SK-N-SH treated with all-trans-retinoic acid at 6 μM for 48 hours (cell line): Measurements from ENCODE around the gene SMPDL3A.

Source experiments
- ATAC-seq: fragments of 200-7000 bp; cut with Tn5 transposase; 3 replicates; pipeline ENCODE4 v1.9.1; 2020; ENCODE audit warnings: mild to moderate bottlenecking, moderate library complexity
- ARNTL ChIP-seq: fragments of 450-650 bp; formaldehyde crosslinking; IDR thresholded peaks from 2 replicates; pipeline ENCODE4 v1.5.0; 2020; ENCODE audit warnings: low read depth, mild to moderate bottlenecking, moderate library complexity, borderline replicate concordance
- BACH2 ChIP-seq: fragments of 250-450 bp; sonication (Bioruptor Pico); IDR thresholded peaks from 2 replicates; pipeline ENCODE4 v1.9.0; 2021; ENCODE audit warnings: mild to moderate bottlenecking, borderline replicate concordance
- CSDC2 ChIP-seq: fragments of 250-450 bp; sonication (Bioruptor Pico); IDR thresholded peaks from 2 replicates; pipeline ENCODE4 v1.5.0; 2020; ENCODE audit warnings: mild to moderate bottlenecking, moderate library complexity
- CSRNP3 ChIP-seq: fragments of 250-450 bp; sonication (Bioruptor Pico); IDR thresholded peaks from 2 replicates; pipeline ENCODE4 v1.5.1; 2021; ENCODE audit warnings: mild to moderate bottlenecking, moderate library complexity
- ESRRG ChIP-seq: fragments of 250-450 bp; sonication (Bioruptor Pico); IDR thresholded peaks from 2 replicates; pipeline ENCODE4 v1.6.1; 2021; ENCODE audit warnings: mild to moderate bottlenecking
- GLIS3 ChIP-seq: fragments of 250-450 bp; sonication (Bioruptor Pico); IDR thresholded peaks from 2 replicates; pipeline ENCODE4 v1.5.0; 2020; ENCODE audit warnings: mild to moderate bottlenecking, moderate library complexity
- ISL1 ChIP-seq: fragments of 250-450 bp; sonication (Bioruptor Pico); IDR thresholded peaks from 2 replicates; pipeline ENCODE4 v2.1.2; 2022; ENCODE audit warnings: mild to moderate bottlenecking, moderate library complexity
- OSR1 ChIP-seq: fragments of 250-450 bp; sonication (Bioruptor Pico); IDR thresholded peaks from 2 replicates; pipeline ENCODE4 v1.8.0; 2022; ENCODE audit warnings: moderate library complexity, mild to moderate bottlenecking, inconsistent platforms
- PPARA ChIP-seq: fragments of 250-450 bp; sonication (Bioruptor Pico); IDR thresholded peaks from 2 replicates; pipeline ENCODE4 v1.5.0; 2020; ENCODE audit warnings: mild to moderate bottlenecking, borderline replicate concordance
- RARB ChIP-seq: fragments of 250-450 bp; sonication (Bioruptor Pico); IDR thresholded peaks from 2 replicates; pipeline ENCODE4 v1.8.0; 2021; ENCODE audit warnings: mild to moderate bottlenecking, moderate library complexity
- SNAI2 ChIP-seq: fragments of 250-450 bp; sonication (Bioruptor Pico); IDR thresholded peaks from 2 replicates; pipeline ENCODE4 v1.5.0; 2020; ENCODE audit warnings: mild to moderate bottlenecking, moderate library complexity
- TCF4 ChIP-seq: fragments of 250-450 bp; sonication (Bioruptor Pico); IDR thresholded peaks from 2 replicates; pipeline ENCODE4 v1.8.0; 2021; ENCODE audit warnings: mild to moderate bottlenecking, moderate library complexity, borderline replicate concordance
- TOX ChIP-seq: fragments of 250-450 bp; sonication (Bioruptor Pico); IDR thresholded peaks from 2 replicates; pipeline ENCODE4 v1.8.0; 2021; ENCODE audit warnings: mild to moderate bottlenecking, moderate library complexity, borderline replicate concordance
- ZC3H10 ChIP-seq: fragments of 250-450 bp; sonication (Bioruptor Pico); IDR thresholded peaks from 2 replicates; pipeline ENCODE4 v1.5.1; 2021; ENCODE audit warnings: mild to moderate bottlenecking, moderate library complexity
- ZFP3 ChIP-seq: fragments of 250-450 bp; sonication (Bioruptor Pico); IDR thresholded peaks from 2 replicates; pipeline ENCODE4 v1.5.0; 2020; ENCODE audit warnings: mild to moderate bottlenecking, moderate library complexity
- ZFP30 ChIP-seq: fragments of 450-650 bp; formaldehyde crosslinking; IDR thresholded peaks from 2 replicates; pipeline ENCODE4 v1.5.0; 2022; ENCODE audit warnings: mild to moderate bottlenecking, moderate library complexity
- ZNF565 ChIP-seq: fragments of 450-650 bp; formaldehyde crosslinking; conservative IDR thresholded peaks from 2 replicates; pipeline ENCODE4 v1.5.0; 2020; ENCODE audit warnings: low read depth, mild to moderate bottlenecking, moderate library complexity
- ZNF70 ChIP-seq: fragments of 450-650 bp; formaldehyde crosslinking; IDR thresholded peaks from 2 replicates; pipeline ENCODE4 v1.5.0; 2020; ENCODE audit warnings: mild to moderate bottlenecking, moderate library complexity
- ZNF8 ChIP-seq: fragments of 450-650 bp; formaldehyde crosslinking; IDR thresholded peaks from 2 replicates; pipeline ENCODE4 v1.5.0; 2020; ENCODE audit warnings: mild to moderate bottlenecking, moderate library complexity
- TF ChIP-seq, protein P1 (sequence below): fragments of 250-450 bp; sonication (Bioruptor Pico); IDR thresholded peaks from 2 replicates; pipeline ENCODE4 v1.5.0; 2020; ENCODE audit warnings: mild to moderate bottlenecking, moderate library complexity
- TF ChIP-seq, protein P2 (sequence below): fragments of 250-450 bp; sonication (Bioruptor Pico); IDR thresholded peaks from 2 replicates; pipeline ENCODE4 v1.5.1; 2020; ENCODE audit warnings: low read depth, mild to moderate bottlenecking, moderate library complexity
- TF ChIP-seq, protein P3 (sequence below): fragments of 250-450 bp; sonication (Bioruptor Pico); IDR thresholded peaks from 2 replicates; pipeline ENCODE4 v1.8.0; 2021; ENCODE audit warnings: low read depth, mild to moderate bottlenecking, moderate library complexity, borderline replicate concordance

SMPDL3A gene

DNA sequence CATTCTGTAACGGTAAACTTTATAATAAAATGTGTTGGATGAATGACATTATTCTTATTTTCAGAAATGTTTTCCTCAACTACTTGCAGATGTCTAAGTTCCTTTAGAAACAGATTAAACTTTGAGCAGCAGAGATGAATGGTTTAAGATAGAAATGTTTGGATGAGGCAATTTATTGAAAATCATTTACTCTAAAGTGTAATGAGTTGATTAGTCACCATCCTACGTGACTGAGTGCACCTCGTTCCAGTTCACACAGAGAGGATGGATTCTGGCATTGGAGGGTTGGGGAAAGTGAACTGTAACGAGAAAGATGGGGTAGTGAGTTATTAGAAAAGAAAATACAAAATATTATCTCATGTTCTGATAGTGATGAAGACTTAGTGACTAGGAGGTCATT, 28.7 kb downstream of the SMPDL3A start (continued):
- no peak for TF ChIP-seq TOX (CRISPR knock-in tag)
- TF ChIP-seq ZFP3 (CRISPR knock-in tag): no peak
- no peak for TF ChIP-seq RARB (CRISPR knock-in tag)
- TF ChIP-seq OSR1 (CRISPR knock-in tag): no peak
- TF ChIP-seq PPARA: no peak
- TF ChIP-seq, protein P1, sequence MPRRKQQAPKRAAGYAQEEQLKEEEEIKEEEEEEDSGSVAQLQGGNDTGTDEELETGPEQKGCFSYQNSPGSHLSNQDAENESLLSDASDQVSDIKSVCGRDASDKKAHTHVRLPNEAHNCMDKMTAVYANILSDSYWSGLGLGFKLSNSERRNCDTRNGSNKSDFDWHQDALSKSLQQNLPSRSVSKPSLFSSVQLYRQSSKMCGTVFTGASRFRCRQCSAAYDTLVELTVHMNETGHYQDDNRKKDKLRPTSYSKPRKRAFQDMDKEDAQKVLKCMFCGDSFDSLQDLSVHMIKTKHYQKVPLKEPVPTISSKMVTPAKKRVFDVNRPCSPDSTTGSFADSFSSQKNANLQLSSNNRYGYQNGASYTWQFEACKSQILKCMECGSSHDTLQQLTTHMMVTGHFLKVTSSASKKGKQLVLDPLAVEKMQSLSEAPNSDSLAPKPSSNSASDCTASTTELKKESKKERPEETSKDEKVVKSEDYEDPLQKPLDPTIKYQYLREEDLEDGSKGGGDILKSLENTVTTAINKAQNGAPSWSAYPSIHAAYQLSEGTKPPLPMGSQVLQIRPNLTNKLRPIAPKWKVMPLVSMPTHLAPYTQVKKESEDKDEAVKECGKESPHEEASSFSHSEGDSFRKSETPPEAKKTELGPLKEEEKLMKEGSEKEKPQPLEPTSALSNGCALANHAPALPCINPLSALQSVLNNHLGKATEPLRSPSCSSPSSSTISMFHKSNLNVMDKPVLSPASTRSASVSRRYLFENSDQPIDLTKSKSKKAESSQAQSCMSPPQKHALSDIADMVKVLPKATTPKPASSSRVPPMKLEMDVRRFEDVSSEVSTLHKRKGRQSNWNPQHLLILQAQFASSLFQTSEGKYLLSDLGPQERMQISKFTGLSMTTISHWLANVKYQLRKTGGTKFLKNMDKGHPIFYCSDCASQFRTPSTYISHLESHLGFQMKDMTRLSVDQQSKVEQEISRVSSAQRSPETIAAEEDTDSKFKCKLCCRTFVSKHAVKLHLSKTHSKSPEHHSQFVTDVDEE: no peak
- no peak for TF ChIP-seq ARNTL (CRISPR knock-in tag)

DNA sequence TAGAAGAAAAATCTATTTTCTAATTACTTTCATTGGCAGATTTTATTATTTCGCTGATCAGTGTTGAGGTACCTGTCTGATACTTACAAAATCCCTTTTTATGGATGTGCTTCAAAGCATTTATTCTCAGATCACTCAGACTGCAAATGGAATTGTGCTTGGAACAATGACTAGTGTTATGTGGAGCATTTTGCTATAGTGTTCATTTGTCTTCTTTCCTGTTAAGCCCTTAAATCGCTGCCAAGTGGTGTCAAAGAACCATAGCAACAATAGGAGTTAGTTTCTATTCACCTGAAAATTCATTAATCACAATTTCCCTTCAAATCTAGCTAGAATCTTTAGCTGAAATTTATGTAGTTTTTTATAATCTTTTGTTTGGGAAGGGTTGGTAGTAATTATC, 29.8 kb downstream of the SMPDL3A start:
- no peak for TF ChIP-seq ZNF70 (CRISPR knock-in tag)
- no peak for TF ChIP-seq ZFP30 (CRISPR knock-in tag)
- no peak for TF ChIP-seq PPARA
- no peak for TF ChIP-seq CSDC2
- no peak for TF ChIP-seq ZC3H10
- TF ChIP-seq GLIS3 (CRISPR knock-in tag): no peak
- no peak for TF ChIP-seq ZNF565 (CRISPR knock-in tag)
- TF ChIP-seq TCF4 (CRISPR knock-in tag): no peak
- TF ChIP-seq OSR1 (CRISPR knock-in tag): no peak
- TF ChIP-seq SNAI2 (CRISPR knock-in tag): no peak
- TF ChIP-seq ZNF8 (CRISPR knock-in tag): no peak
- TF ChIP-seq ZFP3 (CRISPR knock-in tag): no peak
- TF ChIP-seq ISL1 (CRISPR knock-in tag): no peak
- ATAC-seq: no peak

DNA sequence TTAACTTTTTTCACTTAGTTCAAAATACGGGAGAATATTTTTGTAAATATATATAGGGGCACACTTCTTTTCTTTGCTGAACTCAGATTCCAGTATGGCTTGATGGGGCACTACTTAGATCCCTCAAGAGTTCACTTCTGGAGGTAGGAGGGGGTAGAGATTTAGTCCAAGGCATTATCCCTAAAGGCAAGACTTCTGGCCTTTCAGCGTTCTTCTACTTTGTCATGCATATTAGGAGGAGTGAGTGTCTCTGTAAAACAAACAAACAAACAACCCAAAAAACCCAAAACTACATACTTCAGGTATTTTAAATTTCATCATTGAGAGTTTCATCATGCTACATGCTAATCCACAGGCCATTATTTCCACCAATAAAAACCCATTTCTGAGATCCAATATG, 32.0 kb downstream of the SMPDL3A start:
- TF ChIP-seq ZFP3 (CRISPR knock-in tag) (no peak), CSDC2 (no peak), ISL1 (CRISPR knock-in tag) (no peak), BACH2 (CRISPR knock-in tag) (no peak), ZFP30 (CRISPR knock-in tag) (no peak), ESRRG (CRISPR knock-in tag) (no peak), ZNF8 (CRISPR knock-in tag) (no peak), SNAI2 (CRISPR knock-in tag) (no peak), GLIS3 (CRISPR knock-in tag) (no peak), ZNF70 (CRISPR knock-in tag) (no peak), ARNTL (CRISPR knock-in tag) (no peak), ZNF565 (CRISPR knock-in tag) (no peak), CSRNP3 (CRISPR knock-in tag) (no peak)
- TF ChIP-seq, protein P2, sequence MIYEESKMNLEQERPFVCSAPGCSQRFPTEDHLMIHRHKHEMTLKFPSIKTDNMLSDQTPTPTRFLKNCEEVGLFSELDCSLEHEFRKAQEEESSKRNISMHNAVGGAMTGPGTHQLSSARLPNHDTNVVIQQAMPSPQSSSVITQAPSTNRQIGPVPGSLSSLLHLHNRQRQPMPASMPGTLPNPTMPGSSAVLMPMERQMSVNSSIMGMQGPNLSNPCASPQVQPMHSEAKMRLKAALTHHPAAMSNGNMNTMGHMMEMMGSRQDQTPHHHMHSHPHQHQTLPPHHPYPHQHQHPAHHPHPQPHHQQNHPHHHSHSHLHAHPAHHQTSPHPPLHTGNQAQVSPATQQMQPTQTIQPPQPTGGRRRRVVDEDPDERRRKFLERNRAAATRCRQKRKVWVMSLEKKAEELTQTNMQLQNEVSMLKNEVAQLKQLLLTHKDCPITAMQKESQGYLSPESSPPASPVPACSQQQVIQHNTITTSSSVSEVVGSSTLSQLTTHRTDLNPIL (CRISPR knock-in tag): no peak
- TF ChIP-seq, protein P1: no peak
- TF ChIP-seq, protein P3, sequence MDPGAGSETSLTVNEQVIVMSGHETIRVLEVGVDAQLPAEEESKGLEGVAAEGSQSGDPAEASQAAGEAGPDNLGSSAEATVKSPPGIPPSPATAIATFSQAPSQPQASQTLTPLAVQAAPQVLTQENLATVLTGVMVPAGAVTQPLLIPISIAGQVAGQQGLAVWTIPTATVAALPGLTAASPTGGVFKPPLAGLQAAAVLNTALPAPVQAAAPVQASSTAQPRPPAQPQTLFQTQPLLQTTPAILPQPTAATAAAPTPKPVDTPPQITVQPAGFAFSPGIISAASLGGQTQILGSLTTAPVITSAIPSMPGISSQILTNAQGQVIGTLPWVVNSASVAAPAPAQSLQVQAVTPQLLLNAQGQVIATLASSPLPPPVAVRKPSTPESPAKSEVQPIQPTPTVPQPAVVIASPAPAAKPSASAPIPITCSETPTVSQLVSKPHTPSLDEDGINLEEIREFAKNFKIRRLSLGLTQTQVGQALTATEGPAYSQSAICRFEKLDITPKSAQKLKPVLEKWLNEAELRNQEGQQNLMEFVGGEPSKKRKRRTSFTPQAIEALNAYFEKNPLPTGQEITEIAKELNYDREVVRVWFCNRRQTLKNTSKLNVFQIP: no peak
- TF ChIP-seq, all 23 proteins: peak for 0
- no peak for ATAC-seq
